Neural crest cell (in vitro differentiated cells): ENCODE results near the gene CADPS. TPM values are rescaled to one million over a fixed set of nuclear protein-coding genes. Genes with fewer than 3 reads are reported as not detected.

Source experiments
- DNase-seq: peaks from one replicate; pipeline ENCODE4 v3.0.0; 2021; ENCODE audit warnings: low read depth, mixed read lengths, low spot score
- H3K27ac Mint-ChIP-seq: one replicate; pipeline ENCODE4 v1.8.0; 2021; ENCODE audit warnings: mild to moderate bottlenecking, mixed read lengths; ENCODE audit not compliant: unreplicated experiment
- H3K27me3 Mint-ChIP-seq: 2 replicates; pipeline ENCODE4 v1.8.0; 2021; ENCODE audit warnings: low read depth, mild to moderate bottlenecking, mixed read lengths
- H3K36me3 Mint-ChIP-seq: 2 replicates; pipeline ENCODE4 v1.8.0; 2021; ENCODE audit warnings: low read depth, mild to moderate bottlenecking, mixed read lengths
- H3K4me1 Mint-ChIP-seq: 2 replicates; pipeline ENCODE4 v1.8.0; 2021; ENCODE audit warnings: mixed read lengths
- H3K4me3 Mint-ChIP-seq: one replicate; pipeline ENCODE4 v1.8.0; 2021; ENCODE audit warnings: mild to moderate bottlenecking, mixed read lengths
- H3K9me3 Mint-ChIP-seq: 2 replicates; pipeline ENCODE4 v1.8.0; 2021; ENCODE audit warnings: mixed read lengths
- CTCF ChIP-seq: fragments of 200-600 bp; sonication (generic); conservative IDR thresholded peaks from 2 replicates; pipeline ENCODE4 v1.5.0; 2021; ENCODE audit warnings: antibody characterized with exemption, mild to moderate bottlenecking
- total RNA-seq: library from RNA; stranded (reverse); gene quantifications from 2 replicates; pipeline ENCODE4 v1.2.1, GENCODE V29; 2021

Gene CADPS
- total RNA-seq, 1 donor from 2014 or later: 9.3 TPM

DNA sequence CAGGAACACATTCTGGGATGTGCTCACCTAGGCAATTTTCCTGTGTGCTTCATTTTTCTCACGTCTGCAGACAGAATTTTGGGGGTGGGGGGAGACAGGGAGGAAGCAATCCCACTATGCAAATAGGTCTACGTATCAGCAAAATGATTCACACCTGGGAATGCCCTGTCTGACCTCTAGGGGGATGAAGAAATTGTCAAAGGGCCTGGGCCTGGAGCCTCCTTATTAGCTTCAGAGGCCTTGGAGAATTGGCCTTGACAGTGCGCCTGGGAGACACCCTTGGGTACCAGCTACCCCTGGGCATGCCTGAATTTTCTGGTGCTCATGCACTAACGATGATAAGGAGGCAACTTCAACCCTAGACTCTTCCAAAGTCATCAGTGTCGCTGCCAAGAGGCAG lies 207.5 kb downstream of the CADPS start:
- Mint-ChIP-seq H3K27ac (no peak overlapping the region), H3K36me3 (no peaks in the 10 kb centered on the region), H3K9me3 (no peaks in the 10 kb centered on the region), H3K4me3 (no peak overlapping the region), H3K4me1 (peaks cover 7% of the 10 kb centered on the region), H3K27me3 (peaks cover 31% of the 10 kb centered on the region)
- TF ChIP-seq CTCF: peak; percentile 40
- DNase-seq: no peak

DNA sequence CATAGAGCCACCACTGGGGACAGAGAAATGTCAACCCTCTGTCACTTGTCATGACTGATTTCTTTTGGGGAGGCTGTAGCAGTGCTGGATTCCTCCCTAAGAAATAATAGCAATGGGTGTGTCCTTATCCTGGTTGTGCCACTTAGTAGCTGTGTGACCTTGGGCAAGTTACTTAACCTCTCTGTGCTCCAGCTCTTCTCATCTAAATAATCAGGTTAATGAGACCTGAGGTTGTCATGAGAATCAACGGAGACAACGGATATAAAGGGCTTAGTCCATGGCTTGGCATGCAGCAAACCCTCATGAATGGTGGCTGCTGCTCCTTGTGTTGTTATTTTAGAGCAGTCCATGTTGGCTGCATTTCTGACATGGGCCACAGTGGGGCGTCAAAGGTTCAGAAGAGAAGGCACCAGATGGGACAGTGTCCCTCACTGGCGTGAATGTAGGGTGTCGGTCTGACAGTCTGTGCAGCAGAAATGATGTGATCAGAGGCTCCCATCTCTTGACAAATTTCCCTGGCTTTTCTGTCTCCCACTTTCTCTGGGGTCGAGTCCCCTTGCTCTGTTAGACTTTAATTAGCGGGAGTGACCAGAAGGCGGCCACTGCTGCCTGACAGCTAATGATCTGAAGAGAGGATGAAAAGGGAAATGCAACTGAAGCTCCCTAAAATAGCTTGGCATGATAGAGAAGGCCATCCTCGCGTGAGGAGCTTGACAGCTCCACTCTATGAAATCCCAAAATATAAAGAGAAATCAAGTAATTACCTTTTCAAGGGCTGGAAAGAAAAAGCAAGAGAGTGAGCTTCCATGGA lies 209.4 kb downstream of the CADPS start:
- Mint-ChIP-seq H3K36me3 (no peaks in the 10 kb centered on the region), H3K27me3 (peaks cover 37% of the 10 kb centered on the region), H3K4me3 (no peak overlapping the region), H3K9me3 (no peaks in the 10 kb centered on the region), H3K4me1 (peaks cover 7% of the 10 kb centered on the region), H3K27ac (no peak overlapping the region)
- TF ChIP-seq CTCF: peak; percentile 83
- DNase-seq: peak; percentile 80

- Mint-ChIP-seq H3K4me1 (peaks cover 7% of the 10 kb centered on the region), H3K27me3 (peaks cover 21% of the 10 kb centered on the region), H3K9me3 (no peaks in the 10 kb centered on the region), H3K27ac (no peak overlapping the region), H3K4me3 (no peak overlapping the region), H3K36me3 (no peaks in the 10 kb centered on the region)
- DNase-seq: no peak
- no peak for TF ChIP-seq CTCF
Measured at GRCh38 chr3:62662677-62663076, 212.5 kb downstream of the CADPS start.

GRCh38 chr3:62659660-62660059 lies 215.6 kb downstream of the CADPS start:
- no peaks in the 10 kb centered on the region for H3K4me1 Mint-ChIP-seq
- DNase-seq: no peak
- no peak overlapping the region for H3K27ac Mint-ChIP-seq
- H3K36me3 Mint-ChIP-seq: no peaks in the 10 kb centered on the region
- no peaks in the 10 kb centered on the region for H3K9me3 Mint-ChIP-seq
- peaks cover 6% of the 10 kb centered on the region for H3K27me3 Mint-ChIP-seq
- H3K4me3 Mint-ChIP-seq: no peak overlapping the region
- TF ChIP-seq CTCF: no peak

- H3K27me3 Mint-ChIP-seq: peaks cover 2% of the 10 kb centered on the region
- no peak overlapping the region for H3K27ac Mint-ChIP-seq
- H3K36me3 Mint-ChIP-seq: no peaks in the 10 kb centered on the region
- no peaks in the 10 kb centered on the region for H3K4me1 Mint-ChIP-seq
- H3K4me3 Mint-ChIP-seq: no peak overlapping the region
- H3K9me3 Mint-ChIP-seq: no peaks in the 10 kb centered on the region
- no peak for TF ChIP-seq CTCF
- DNase-seq: no peak
Measured at GRCh38 chr3:62655691-62656063, 219.5 kb downstream of the CADPS start.
